CD4-positive, alpha-beta T cell treated with Interleukin-4 for 4 hours (primary cell): Measurements from ENCODE around the gene HS3ST3B1.

Source experiments
- DNase-seq: peaks from one replicate; pipeline ENCODE4 v3.0.0-alpha.2; 2020

The HS3ST3B1 gene

DNA sequence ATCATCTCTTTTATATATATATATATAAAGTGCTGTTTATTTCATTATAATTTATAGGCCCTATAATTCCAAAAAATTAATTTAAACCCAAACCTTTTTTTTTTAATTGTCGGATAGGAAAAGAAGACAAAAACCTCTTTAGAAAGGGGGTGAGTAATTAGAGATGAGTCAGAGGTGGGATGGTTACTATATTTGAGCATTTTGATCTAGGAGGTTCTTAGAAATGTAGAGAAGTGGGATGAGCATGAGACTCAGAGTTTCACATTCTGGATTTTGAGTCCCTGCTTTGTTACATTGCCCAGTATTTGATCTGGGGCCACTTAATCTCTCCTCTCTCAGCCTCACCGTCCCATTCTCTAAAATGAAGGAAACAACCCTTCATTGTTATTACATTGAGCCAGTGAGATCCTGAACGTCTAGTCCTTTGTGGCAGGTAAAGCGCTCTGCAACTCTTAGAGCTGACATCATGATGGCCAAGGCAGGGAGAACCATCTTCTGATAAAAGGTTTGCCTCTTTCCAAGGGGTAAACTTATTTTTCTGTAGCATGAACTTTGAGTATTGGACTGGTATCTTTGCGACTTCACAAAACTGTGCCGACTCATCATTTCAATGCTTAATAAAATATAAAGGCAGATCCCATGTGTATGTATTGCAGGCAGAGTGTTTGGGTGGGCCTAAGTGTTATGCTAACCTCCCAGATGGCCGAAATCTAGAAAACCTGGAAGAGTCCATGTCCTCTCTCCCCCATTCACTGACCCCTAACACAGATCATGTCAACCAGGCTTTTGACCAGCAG, 21.3 kb downstream of the HS3ST3B1 start:
- no peak for DNase-seq

- no peak for DNase-seq
Measured at GRCh38 chr17:14323522-14323981, 22.7 kb downstream of the HS3ST3B1 start.

- DNase-seq, result no peak
Measured at GRCh38 chr17:14325618-14326167, 24.8 kb downstream of the HS3ST3B1 start.

GRCh38 chr17:14329900-14330491, 29.1 kb downstream of the HS3ST3B1 start:
- DNase-seq, result no peak

DNA sequence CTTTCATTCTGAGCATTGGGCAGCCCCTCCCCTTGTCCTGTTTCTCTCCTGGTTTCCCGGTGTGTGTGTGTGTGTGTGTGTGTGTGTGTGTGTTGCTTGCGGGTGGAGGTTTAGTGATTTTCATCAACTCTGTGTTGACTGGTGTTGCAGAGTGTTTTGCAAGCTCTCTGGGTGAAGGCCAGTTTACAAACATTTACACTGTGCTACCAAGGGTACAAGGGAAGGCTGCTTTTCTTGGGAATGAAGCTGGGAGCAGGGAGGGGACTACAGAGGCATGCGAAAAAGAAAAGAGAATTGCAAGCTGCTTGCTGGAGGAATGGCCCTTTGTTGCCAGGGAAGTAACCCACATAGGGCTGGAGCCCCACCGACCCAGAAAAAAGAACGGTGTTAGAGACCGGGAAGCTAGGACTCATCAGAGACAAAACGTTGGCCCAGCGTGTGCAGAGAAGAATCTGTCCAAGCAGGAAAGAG, 29.6 kb downstream of the HS3ST3B1 start:
- no peak for DNase-seq

DNA sequence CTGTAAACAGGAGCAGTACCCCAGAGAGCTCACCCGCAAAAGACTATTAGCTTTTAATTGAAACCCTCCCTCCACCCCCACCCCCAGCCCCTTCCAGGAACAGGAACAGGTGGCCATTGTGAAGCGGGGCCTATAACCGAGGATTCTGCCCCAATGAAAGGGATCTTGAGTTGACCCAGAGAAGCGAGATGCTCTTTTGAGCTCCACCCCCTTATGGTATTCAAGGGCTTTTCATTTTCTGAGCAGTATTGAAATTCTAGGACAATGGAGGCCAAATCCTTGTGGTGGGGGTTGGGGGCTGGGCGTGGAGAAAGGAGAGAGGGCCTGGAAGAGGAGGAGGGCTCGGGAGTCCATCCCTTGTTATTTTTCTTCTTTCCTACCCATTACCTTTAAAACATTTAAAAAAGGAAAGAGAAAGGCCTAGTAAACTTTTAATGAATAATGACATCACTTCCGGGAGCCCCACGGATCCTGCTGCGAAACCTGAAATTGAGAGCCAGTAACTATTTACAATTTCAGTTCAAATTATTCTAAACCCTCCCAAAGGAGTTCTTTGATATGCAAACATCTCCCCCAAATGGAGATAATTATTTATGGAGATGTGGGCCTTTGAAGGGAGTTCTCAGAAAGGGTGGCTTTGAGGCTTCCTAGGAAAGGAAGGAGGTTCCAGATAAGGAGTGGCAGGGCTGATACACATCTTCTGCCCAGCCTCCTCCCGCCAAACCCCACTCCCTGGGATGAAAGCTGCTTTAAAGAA, 30.5 kb downstream of the HS3ST3B1 start:
- no peak for DNase-seq

GRCh38 chr17:14331982-14332298, 31.1 kb downstream of the HS3ST3B1 start:
- no peak for DNase-seq

DNA sequence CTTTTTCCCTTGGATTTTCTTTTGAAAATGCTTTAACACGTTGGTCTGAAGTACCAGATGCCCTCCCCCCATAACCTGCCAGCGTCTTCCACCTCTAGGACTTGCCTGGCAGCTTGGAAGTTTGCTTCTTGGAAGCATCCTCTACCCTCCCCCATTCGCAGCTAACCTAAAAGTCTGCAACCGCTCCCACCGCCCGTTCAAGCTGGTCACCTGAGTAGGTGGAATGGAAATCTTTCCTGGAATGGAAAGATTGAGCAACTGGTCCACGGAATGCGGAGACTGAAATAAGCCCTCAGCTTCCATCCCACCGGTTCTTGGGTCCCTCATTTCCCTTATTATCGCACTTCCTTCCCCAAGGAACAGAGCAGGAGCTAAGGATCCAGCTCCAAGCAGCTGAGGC, 31.4 kb downstream of the HS3ST3B1 start:
- DNase-seq, result no peak

DNA sequence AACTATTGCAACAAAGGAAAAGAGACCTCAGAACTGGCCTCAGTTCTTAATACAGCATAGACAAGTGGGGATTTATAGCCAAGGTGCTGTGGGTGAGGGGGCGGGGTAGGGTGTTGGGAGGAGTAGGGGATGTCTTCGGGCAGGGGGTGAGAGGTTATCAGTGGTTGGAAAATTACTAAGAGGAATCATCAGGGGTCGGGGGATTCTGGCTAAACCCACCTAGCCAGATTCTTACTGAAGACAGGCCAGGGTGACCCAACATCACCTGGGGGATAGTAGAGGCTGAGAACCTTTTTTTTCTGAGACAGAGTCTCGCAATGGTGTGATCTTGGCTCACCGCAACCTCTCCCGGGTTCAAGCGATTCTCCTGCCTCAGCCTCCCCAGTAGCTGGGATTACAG, 32.6 kb downstream of the HS3ST3B1 start:
- no peak for DNase-seq

DNA sequence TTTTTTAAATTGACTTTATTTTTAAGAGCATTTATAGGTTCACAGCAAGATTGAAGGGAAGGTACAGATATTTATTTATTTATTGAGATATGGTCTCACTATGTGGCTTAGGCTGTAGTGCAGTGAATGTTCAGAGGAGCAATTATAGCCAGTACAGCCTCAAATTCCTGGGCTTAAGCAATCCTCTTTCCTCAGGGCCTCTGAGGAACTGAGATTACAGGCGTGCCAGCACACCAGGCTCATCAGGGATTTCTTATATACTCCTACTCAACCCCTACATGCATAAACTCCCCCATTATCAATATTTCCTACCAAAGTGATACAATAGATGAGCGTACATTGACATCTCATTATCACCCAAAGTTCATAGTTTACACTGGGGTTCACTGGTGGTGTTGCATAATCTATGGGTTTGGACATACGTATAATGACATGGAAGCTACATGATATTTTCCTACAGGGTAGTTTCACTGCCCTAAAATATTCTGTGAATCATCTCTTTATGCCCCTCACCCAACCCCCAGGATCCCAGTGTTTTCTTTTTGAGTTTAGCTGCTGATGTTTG, 33.5 kb downstream of the HS3ST3B1 start:
- DNase-seq, result no peak

GRCh38 chr17:14334919-14335318, 34.0 kb downstream of the HS3ST3B1 start:
- DNase-seq, result no peak

DNA sequence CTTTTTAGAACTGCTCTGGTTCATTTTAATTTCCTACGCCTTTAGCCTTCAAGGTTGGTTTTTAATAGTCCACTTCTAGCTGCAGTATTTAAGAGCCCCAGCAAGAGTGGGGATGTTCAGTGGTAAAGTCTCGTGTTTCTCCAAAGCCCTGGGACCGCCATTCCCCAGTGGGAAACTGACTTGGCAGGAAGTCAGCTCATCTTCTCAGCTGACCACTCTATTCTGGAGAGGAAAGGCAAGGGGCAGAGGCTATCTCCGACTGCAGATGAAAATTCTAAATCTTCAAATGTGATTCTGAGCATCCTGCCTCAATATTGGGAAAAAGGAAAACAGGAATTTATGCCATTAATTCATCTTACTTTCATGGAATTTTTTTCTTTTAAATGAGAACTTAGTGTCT, 35.5 kb downstream of the HS3ST3B1 start:
- DNase-seq, result no peak

DNA sequence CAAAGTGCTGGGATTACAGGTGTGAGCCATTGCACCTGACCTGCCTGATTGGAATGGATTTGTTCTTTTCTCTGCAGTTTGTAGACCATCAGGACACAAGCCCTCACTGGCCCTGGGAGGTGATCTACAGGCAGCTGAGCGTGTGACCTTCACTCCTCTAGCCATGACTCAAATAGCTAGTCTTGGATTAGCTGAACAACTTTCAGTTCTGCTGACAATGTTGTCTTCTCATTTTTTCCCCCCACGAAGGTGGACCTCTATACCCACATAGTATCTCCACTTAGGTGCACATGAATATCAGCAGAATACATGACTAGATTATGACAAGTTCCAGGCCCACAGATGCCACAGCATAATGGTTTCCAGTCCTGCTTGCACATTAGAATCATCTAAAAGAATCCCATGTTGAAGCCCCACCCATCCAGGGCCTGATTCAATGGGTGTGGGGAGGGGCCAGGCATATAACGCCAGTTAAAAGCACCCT, 36.8 kb downstream of the HS3ST3B1 start:
- no peak for DNase-seq

DNA sequence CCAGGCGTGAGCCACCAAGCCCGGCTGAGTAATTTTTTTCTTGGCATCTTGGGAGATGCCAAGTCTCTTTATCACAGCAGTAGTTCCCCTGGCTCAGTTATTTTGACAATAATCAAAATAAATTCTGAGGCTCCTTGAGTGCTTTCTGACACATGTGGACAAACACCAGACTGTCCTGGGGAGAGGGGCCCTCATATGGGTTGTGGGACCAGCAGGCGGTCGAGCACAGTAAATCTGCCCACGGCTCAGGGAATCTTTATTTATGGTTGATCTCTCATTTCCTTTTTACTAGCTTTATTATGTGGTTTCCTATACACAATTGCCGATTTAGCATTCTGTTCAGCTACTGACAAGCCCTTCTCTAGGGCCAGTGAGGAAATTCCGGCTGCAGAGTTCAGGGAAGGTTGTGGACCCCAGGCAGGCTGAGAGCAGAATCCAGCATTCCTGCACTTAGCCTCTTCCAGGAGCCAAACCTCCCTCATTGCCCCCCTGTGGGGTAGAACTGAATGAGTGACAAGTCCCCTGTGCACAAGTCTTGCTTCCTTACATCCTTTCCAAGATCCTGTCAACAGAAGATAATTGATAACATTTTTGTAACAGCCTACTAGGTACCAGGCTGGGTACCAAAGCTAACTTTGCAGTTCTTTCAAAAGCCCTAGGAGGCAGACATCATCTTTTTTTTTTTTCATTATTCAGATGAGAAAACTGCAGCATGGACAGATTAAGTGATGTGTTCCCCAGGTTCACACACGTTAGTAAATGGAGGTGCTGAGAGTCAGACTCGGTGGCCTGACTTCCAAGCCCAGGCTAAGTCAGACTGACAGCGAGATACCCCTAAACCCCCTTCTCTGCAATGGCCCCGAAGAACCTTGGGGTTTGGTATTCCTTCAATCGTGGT, 40.2 kb downstream of the HS3ST3B1 start:
- no peak for DNase-seq

- no peak for DNase-seq
Measured at GRCh38 chr17:14341866-14342265, 41.0 kb downstream of the HS3ST3B1 start.

DNA sequence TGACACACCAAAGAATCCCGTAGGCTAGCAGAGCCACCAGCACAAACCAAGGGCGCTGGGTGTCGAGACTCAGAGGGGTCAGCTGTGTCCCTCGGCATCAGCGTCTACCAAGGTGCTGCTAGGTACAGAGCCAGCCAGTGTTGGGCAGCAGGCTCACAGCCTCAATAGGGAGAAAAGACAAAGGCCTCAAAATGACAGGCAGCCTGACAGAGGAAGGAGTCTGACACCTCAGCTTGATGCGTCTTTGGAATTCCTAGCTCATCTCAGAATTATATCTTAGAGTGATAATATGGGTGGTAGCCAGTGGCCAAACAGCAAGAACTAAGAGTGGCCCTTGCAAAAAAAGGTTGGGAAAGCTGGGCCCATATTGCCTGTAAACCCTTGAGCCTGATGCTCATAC, 45.9 kb downstream of the HS3ST3B1 start:
- DNase-seq, result no peak

DNA sequence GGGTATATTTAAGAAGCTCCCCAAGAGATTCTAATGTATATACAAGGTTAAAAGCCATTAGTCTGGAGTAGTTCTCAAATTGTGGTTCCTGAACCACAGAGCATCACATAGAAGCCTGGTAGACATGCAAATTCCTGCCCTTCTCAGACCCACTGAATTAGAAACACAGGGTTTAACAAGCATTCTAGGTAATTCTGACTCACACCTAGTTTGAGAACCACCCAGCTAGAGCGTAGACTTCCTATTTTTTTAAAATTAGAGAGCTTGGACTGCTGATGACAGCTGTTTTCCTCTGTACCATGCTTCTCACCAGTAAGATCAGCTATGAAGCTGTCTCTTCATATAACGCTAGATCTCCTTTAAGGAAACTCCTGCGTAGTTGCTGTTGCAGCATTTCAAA, 50.6 kb downstream of the HS3ST3B1 start:
- DNase-seq, result peak; percentile 19

- no peak for DNase-seq
Measured at GRCh38 chr17:14352136-14352535, 51.3 kb downstream of the HS3ST3B1 start.

DNA sequence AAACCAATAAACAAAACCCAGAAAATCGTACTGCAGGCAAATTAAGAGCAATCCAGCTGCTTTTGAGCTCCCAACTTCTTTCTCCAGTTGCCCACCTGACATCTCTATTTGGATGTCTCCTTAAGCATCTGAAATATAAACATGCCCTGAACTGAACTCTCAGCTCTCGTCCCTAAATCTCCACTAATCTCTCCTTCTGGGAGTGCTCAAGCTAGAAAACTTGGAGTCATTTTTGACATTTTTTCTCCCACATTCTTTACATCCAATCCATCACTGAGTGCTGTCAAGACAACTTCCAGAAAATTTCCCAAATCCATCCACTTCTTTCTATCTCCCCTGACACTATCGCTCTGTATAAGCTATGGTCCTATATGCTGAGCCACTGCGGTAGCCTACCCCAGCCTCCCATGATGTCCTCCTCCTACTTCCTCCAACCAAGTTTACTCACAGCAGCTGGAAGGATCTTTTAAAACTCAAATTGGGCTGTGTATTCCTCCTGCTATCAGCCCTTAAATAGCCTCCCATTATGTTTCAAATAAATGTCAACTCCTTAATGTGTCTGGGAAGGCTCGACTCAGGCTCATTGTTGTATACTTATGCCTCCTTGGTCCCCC, 53.1 kb downstream of the HS3ST3B1 start:
- DNase-seq, result no peak

- DNase-seq, result no peak
Measured at GRCh38 chr17:14354807-14355206, 53.9 kb downstream of the HS3ST3B1 start.

GRCh38 chr17:14355556-14355955, 54.7 kb downstream of the HS3ST3B1 start:
- DNase-seq, result no peak
